ENCODE measurements around the gene PEBP1. TPM values are rescaled to one million over a fixed set of nuclear protein-coding genes. Genes with fewer than 3 reads are reported as not detected.

The PEBP1 gene
- total and polyA plus RNA-seq, 12 donors: 273 to 552 (median 467) TPM

DNA sequence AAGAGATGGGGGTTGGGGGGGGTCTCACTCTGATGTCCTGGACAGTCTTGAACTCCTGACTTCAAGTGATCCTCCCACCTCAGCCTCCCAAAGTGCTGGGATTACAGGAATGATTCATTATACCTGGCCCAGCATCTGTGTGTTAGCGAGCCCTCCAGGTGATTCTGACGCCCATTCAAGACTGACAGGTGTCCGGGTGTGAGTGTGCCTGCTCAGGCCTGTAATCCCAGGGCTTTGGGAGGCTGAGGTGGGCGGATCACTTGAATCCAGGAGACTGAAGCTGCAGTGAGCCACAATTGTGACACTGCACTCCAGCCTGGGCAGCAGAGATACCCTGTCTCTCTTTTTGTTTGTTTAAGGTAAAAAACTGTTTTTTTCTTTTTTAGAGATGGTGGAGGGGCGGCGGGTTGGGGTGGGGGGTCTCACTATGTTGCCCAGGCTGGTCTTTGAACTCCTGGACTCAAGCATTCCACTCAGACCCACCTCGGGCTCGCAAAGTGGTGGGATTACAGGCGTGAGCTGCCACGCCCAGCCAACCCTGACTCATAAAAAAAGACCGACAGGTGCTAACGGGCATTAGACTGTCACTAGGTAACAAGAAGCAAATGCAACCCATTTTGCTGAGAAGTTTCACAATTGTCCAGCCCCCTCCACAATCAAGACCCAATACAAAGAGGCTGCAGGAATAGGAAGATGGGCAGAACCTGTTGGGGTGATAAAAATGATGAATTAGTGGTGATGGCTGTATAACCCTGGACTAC lies 36.8 kb upstream of the PEBP1 start:
- intact Hi-C loops (cut with DNase I): loop anchor here in 1 of 10 donors (2.0 kb wide), 1 partner anchor 36 kb away; no protein-coding TSS in a partner anchor
- 95 to 97% methylated on average over 12 of the region's 12 CpGs for WGBS, 2 donors
- Histone ChIP-seq H3K4me1 (peaks cover 0 to 13% (median 8%) of the 10 kb centered on the region in 9 donors), H3K27ac (no peak overlapping the region), H3K9me3 (no peaks in the 10 kb centered on the region), H3K27me3 (peaks cover 0 to 8% (median 0%) of the 10 kb centered on the region in 7 donors), H3K36me3 (peaks cover 0 to 14% (median 0%) of the 10 kb centered on the region in 9 donors), H3K4me3 (no peak overlapping the region)
- TF ChIP-seq, protein P1, sequence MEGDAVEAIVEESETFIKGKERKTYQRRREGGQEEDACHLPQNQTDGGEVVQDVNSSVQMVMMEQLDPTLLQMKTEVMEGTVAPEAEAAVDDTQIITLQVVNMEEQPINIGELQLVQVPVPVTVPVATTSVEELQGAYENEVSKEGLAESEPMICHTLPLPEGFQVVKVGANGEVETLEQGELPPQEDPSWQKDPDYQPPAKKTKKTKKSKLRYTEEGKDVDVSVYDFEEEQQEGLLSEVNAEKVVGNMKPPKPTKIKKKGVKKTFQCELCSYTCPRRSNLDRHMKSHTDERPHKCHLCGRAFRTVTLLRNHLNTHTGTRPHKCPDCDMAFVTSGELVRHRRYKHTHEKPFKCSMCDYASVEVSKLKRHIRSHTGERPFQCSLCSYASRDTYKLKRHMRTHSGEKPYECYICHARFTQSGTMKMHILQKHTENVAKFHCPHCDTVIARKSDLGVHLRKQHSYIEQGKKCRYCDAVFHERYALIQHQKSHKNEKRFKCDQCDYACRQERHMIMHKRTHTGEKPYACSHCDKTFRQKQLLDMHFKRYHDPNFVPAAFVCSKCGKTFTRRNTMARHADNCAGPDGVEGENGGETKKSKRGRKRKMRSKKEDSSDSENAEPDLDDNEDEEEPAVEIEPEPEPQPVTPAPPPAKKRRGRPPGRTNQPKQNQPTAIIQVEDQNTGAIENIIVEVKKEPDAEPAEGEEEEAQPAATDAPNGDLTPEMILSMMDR (IDR thresholded peaks at IDR 0.05): no peak
- ATAC-seq (no peak), DNase-seq (no peak)

GRCh38 chr12:118101051-118101450 lies 34.9 kb upstream of the PEBP1 start:
- H3K27me3 ChIP-seq: peaks cover 0 to 8% (median 0%) of the 10 kb centered on the region in 7 donors
- 90% methylated on average over 3 of the region's 3 CpGs for WGBS, 2 donors
- TF ChIP-seq, protein P1 (IDR thresholded peaks at IDR 0.05): no peak
- no peak for DNase-seq
- intact Hi-C loops (cut with DNase I): loop anchor here in 7 of 10 donors (5.0 kb wide), 2 partner anchors 34 to 39 kb away; partner anchors contain the start of gene WSB2 (in 6 of the 7)
- no peaks in the 10 kb centered on the region for H3K36me3 ChIP-seq
- H3K4me3 ChIP-seq: no peak overlapping the region
- no peak overlapping the region for H3K27ac ChIP-seq
- ATAC-seq: no peak
- H3K9me3 ChIP-seq: no peaks in the 10 kb centered on the region
- H3K4me1 ChIP-seq: peaks cover 0 to 20% (median 14%) of the 10 kb centered on the region in 9 donors

- intact Hi-C loops (cut with DNase I): loop anchor here in 7 of 10 donors (5.0 kb wide), 2 partner anchors 35 to 40 kb away; partner anchors contain the start of gene WSB2 (in 6 of the 7)
Observed at GRCh38 chr12:118102070-118102469, 33.9 kb upstream of the PEBP1 start.

GRCh38 chr12:118102609-118103008 lies 33.3 kb upstream of the PEBP1 start:
- Histone ChIP-seq H3K27ac (peak overlapping the region in 3 of 10 donors; percentile 80 to 90 (median 81)), H3K36me3 (no peaks in the 10 kb centered on the region), H3K9me3 (no peaks in the 10 kb centered on the region), H3K4me3 (peak overlapping the region in 7 of 10 donors; percentile 65 to 90 (median 85)), H3K27me3 (peaks cover 0 to 8% (median 0%) of the 10 kb centered on the region in 7 donors), H3K4me1 (peaks cover 0 to 20% (median 14%) of the 10 kb centered on the region in 9 donors)
- intact Hi-C loops (cut with DNase I): loop anchor here in 7 of 10 donors (5.0 kb wide), 2 partner anchors 35 to 40 kb away; partner anchors contain the start of gene WSB2 (in 6 of the 7)
- 45 to 54% methylated on average over 5 of the region's 5 CpGs for WGBS, 2 donors
- ATAC-seq (no peak), DNase-seq (no peak)
- TF ChIP-seq, protein P1 (IDR thresholded peaks at IDR 0.05): no peak

More at GRCh38 chr12:118102070-118102469, 33.9 kb upstream of the PEBP1 start:
- H3K27me3 ChIP-seq: peaks cover 0 to 8% (median 0%) of the 10 kb centered on the region in 7 donors
- WGBS, 2 donors: 74 to 77% methylated on average over 6 of the region's 6 CpGs
- no peak overlapping the region for H3K4me3 ChIP-seq
- H3K4me1 ChIP-seq: peaks cover 0 to 20% (median 14%) of the 10 kb centered on the region in 9 donors
- H3K9me3 ChIP-seq: no peaks in the 10 kb centered on the region
- H3K27ac ChIP-seq: no peak overlapping the region
- DNase-seq (no peak), ATAC-seq (no peak)
- TF ChIP-seq, protein P1 (IDR thresholded peaks at IDR 0.05): no peak
- no peaks in the 10 kb centered on the region for H3K36me3 ChIP-seq

All from heart right ventricle (tissue), 16 donors.